HepG2 (cell line): Measurements from ENCODE around the gene DRAXIN. TPM values are rescaled to one million over a fixed set of nuclear protein-coding genes. Genes with fewer than 3 reads are reported as not detected.

Experiments used
- CBX1 ChIP-seq: IDR thresholded peaks from one replicate; pipeline ENCODE4 v1.6.1; 2016; ENCODE audit warnings: antibody characterized with exemption, low read depth
- CBX2 ChIP-seq, 2 experiments: fragments of 200-600 bp in 1 of 2; sonication (generic); formaldehyde crosslinking in 1 of 2; IDR thresholded peaks; 2 replicates each; pipeline versions ENCODE4 v1.7.0 to v1.8.1; 2018 to 2022; ENCODE audit warnings: low read depth in 2 of 2, low read length in 1 of 2, mild to moderate bottlenecking in 1 of 2, missing genetic modification reagents in 1 of 2
- CTCF ChIP-seq: sonication (generic); formaldehyde crosslinking; IDR thresholded peaks from 2 replicates; pipeline ENCODE4 v1.5.0; 2020; ENCODE audit warnings: mild to moderate bottlenecking, missing genetic modification reagents, moderate library complexity
- FLYWCH1 ChIP-seq: sonication (generic); formaldehyde crosslinking; IDR thresholded peaks from 2 replicates; pipeline ENCODE4 v1.8.1; 2023; ENCODE audit warnings: mild to moderate bottlenecking, missing genetic modification reagents
- GABPB1 ChIP-seq: IDR thresholded peaks from 2 replicates; pipeline ENCODE4 v1.6.1; 2016; ENCODE audit warnings: mild to moderate bottlenecking, missing genetic modification reagents, moderate library complexity, missing compliant biosample characterization
- MXD3 ChIP-seq: IDR thresholded peaks from 2 replicates; pipeline ENCODE4 v1.6.1; 2016; ENCODE audit warnings: mild to moderate bottlenecking, missing biosample characterization, missing genetic modification reagents
- NR1H2 ChIP-seq: sonication (generic); formaldehyde crosslinking; IDR thresholded peaks from 2 replicates; pipeline ENCODE4 v1.8.1; 2022; ENCODE audit warnings: low read depth, missing genetic modification reagents, borderline replicate concordance
- NR2F6 ChIP-seq, 2 experiments: IDR thresholded peaks; 2 replicates each; pipeline ENCODE4 v1.6.1; 2016; ENCODE audit warnings: antibody characterized with exemption in 1 of 2, mild to moderate bottlenecking in 1 of 2
- POLR2AphosphoS5 ChIP-seq: IDR thresholded peaks from 2 replicates; pipeline ENCODE4 v1.6.1; 2012; ENCODE audit warnings: low read depth, low read length
- PRDM4 ChIP-seq: sonication (generic); formaldehyde crosslinking; IDR thresholded peaks from 2 replicates; pipeline ENCODE4 v1.9.0; 2021; ENCODE audit warnings: missing genetic modification reagents, borderline replicate concordance
- SETDB1 ChIP-seq: sonication (generic); formaldehyde crosslinking; IDR thresholded peaks from 2 replicates; pipeline ENCODE4 v1.5.1; 2020; ENCODE audit warnings: missing genetic modification reagents, mild to moderate bottlenecking, borderline replicate concordance
- ZMYM2 ChIP-seq: sonication (generic); formaldehyde crosslinking; IDR thresholded peaks from 2 replicates; pipeline ENCODE4 v1.8.0; 2022; ENCODE audit warnings: mild to moderate bottlenecking, missing genetic modification reagents
- ZNF205 ChIP-seq: IDR thresholded peaks from 2 replicates; pipeline ENCODE4 v1.6.1; 2018; ENCODE audit warnings: missing biosample characterization, missing genetic modification reagents
- ZNF329 ChIP-seq: sonication (generic); formaldehyde crosslinking; IDR thresholded peaks from 2 replicates; pipeline ENCODE4 v1.9.0; 2021; ENCODE audit warnings: low read depth, mild to moderate bottlenecking, missing genetic modification reagents
- ZNF546 ChIP-seq: sonication (generic); formaldehyde crosslinking; conservative IDR thresholded peaks from 2 replicates; pipeline ENCODE4 v1.8.1; 2023; ENCODE audit warnings: mild to moderate bottlenecking, missing genetic modification reagents
- ZNF552 ChIP-seq: sonication (generic); formaldehyde crosslinking; IDR thresholded peaks from 2 replicates; pipeline ENCODE4 v1.9.0; 2022; ENCODE audit warnings: missing genetic modification reagents, mild to moderate bottlenecking, borderline replicate concordance
- ZNF605 ChIP-seq: sonication (generic); formaldehyde crosslinking; IDR thresholded peaks from 2 replicates; pipeline ENCODE4 v1.8.0; 2022; ENCODE audit warnings: mild to moderate bottlenecking, missing genetic modification reagents
- ZNF709 ChIP-seq: sonication (generic); formaldehyde crosslinking; IDR thresholded peaks from 2 replicates; pipeline ENCODE4 v1.5.0; 2020; ENCODE audit warnings: mild to moderate bottlenecking, missing genetic modification reagents
- ZNF879 ChIP-seq: sonication (generic); formaldehyde crosslinking; IDR thresholded peaks from 2 replicates; pipeline ENCODE4 v1.8.1; 2023; ENCODE audit warnings: missing genetic modification reagents
- polyA plus RNA-seq, 8 experiments: library from polyadenylated mRNA; depleted of rRNA in 3 of 8; stranded (reverse) in 7 of 8; unstranded in 1 of 8; fragments of >200 nt; fragmentation: Illumina TruSeq in 4 of 8; extraction: Trizol in 4 of 8; gene quantifications; 2 replicates each; pipeline versions ENCODE4 v1.2.1 to v1.2.3, GENCODE V29; 2011 to 2016; ENCODE audit warnings: low read depth in 4 of 8, missing spikeins in 1 of 8, mixed read lengths in 1 of 8; ENCODE audit not compliant: insufficient read depth in 1 of 8
- total RNA-seq, 5 experiments: library from RNA; depleted of rRNA; stranded (reverse); fragments of >200 nt; fragmentation: Illumina TruSeq; extraction: Trizol; gene quantifications; 2 replicates each; pipeline ENCODE4 v1.2.3, GENCODE V29; 2016; ENCODE audit warnings: low read depth in 1 of 5
- TF ChIP-seq, protein P1 (sequence below): sonication (generic); formaldehyde crosslinking; IDR thresholded peaks from 2 replicates; pipeline ENCODE4 v1.4.0; 2020; ENCODE audit warnings: missing genetic modification reagents
- TF ChIP-seq, protein P2 (sequence below): IDR thresholded peaks from 2 replicates; pipeline ENCODE4 v1.6.1; 2016; ENCODE audit warnings: missing genetic modification reagents, missing compliant biosample characterization

The DRAXIN gene
- total and polyA plus RNA-seq, 2 of the 13 experiments (the other 11 are each of a cell fraction or from before 2014, with no cell fraction given) = 0.02 TPM; not detected in 1

- TF ChIP-seq POLR2AphosphoS5 (peak; percentile 40), ZNF879 (no peak), ZMYM2 (CRISPR knock-in tag) (no peak), PRDM4 (CRISPR knock-in tag) (no peak), NR2F6 (IDR thresholded peaks at IDR 0.05) (no peak), NR2F6 (CRISPR knock-in tag; IDR thresholded peaks at IDR 0.05) (0 out of 2 replicates have a peak, but pooled peaks have one; percentile 6), CBX1 (peak; percentile 44), ZNF546 (0 out of 2 replicates have a peak, but pooled peaks have one; percentile 39), CBX2 (IDR thresholded peaks at IDR 0.05; ENCODE audit: low read depth, low read length) (no peak), CBX2 (CRISPR knock-in tag; IDR thresholded peaks at IDR 0.05; ENCODE audit: low read depth) (no peak), GABPB1 (peak; percentile 58), ZNF709 (CRISPR knock-in tag) (0 out of 2 replicates have a peak, but pooled peaks have one; percentile 36), NR1H2 (CRISPR knock-in tag) (no peak), FLYWCH1 (no peak), ZNF552 (CRISPR knock-in tag) (peak; percentile 50; the same call in 1 of the 2 replicates), MXD3 (CRISPR knock-in tag) (peak; percentile 49; the same call in 1 of the 2 replicates), ZNF605 (CRISPR knock-in tag) (0 out of 2 replicates have a peak, but pooled peaks have one; percentile 15), ZNF205 (CRISPR knock-in tag) (no peak), ZNF329 (0 out of 2 replicates have a peak, but pooled peaks have one; percentile 76), SETDB1 (CRISPR knock-in tag) (no peak), CTCF (CRISPR knock-in tag) (0 out of 2 replicates have a peak, but pooled peaks have one; percentile 2)
- TF ChIP-seq, protein P1, sequence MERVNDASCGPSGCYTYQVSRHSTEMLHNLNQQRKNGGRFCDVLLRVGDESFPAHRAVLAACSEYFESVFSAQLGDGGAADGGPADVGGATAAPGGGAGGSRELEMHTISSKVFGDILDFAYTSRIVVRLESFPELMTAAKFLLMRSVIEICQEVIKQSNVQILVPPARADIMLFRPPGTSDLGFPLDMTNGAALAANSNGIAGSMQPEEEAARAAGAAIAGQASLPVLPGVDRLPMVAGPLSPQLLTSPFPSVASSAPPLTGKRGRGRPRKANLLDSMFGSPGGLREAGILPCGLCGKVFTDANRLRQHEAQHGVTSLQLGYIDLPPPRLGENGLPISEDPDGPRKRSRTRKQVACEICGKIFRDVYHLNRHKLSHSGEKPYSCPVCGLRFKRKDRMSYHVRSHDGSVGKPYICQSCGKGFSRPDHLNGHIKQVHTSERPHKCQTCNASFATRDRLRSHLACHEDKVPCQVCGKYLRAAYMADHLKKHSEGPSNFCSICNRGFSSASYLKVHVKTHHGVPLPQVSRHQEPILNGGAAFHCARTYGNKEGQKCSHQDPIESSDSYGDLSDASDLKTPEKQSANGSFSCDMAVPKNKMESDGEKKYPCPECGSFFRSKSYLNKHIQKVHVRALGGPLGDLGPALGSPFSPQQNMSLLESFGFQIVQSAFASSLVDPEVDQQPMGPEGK = peak; percentile 49; the same call in 1 of the 2 replicates
- TF ChIP-seq, protein P2, sequence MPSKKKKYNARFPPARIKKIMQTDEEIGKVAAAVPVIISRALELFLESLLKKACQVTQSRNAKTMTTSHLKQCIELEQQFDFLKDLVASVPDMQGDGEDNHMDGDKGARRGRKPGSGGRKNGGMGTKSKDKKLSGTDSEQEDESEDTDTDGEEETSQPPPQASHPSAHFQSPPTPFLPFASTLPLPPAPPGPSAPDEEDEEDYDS (CRISPR knock-in tag) = peak; percentile 78; the same call in 1 of the 2 replicates
These were observed 37.2 kb upstream of the DRAXIN start, which contains the start of the genes FBXO2 and FBXO44 (continued) for GRCh38 chr1:11654137-11654938.
